ENCODE measurements around the gene RRP7A. TPM values are rescaled to one million over a fixed set of nuclear protein-coding genes. Genes with fewer than 3 reads are reported as not detected.

RRP7A gene
- total RNA-seq, 1 experiment from 2014 or later = 50.2 TPM

DNA sequence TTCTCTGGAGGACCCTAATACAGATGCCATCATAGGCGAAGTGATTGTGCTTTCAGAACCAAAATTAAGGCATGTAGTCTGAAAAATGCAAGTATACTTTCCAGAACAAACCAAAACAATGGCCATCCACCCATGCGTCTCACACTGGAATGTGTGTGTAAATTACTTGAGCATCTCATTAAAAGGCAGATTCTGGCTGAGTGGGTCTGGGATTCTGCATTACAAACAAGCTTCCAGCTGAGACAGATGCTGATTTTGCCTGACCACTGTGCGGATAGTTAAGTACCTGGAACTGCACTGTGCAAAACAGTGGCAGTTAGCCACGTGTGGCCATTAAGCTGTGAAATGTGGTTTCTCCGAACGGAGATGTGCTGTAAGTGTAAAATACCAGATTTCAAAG lies 26.2 kb downstream of the RRP7A start:
- ChIA-PET POLR2A (ENCODE audit: unreplicated experiment) (no interaction called here), CTCF (no interaction called here)
- Histone ChIP-seq H3K79me2 (ENCODE audit: low read length) (no peaks in the 10 kb centered on the region), H3K27ac (ENCODE audit: low read length) (no peak overlapping the region), H3F3A (ENCODE audit: low read length, unreplicated experiment) (no peaks in the 10 kb centered on the region), H3K4me2 (ENCODE audit: low read length) (no peak overlapping the region), H3K4me3 (ENCODE audit: low read length) (no peak overlapping the region), H4K20me1 (ENCODE audit: low read length) (no peaks in the 10 kb centered on the region), H3K9me2 (replicated peaks; ENCODE audit: low read length) (no peaks in the 10 kb centered on the region), H3K36me3 (ENCODE audit: low read depth, low read length) (no peaks in the 10 kb centered on the region), H3K27me3 (ENCODE audit: low read length) (no peaks in the 10 kb centered on the region), H3K9ac (ENCODE audit: low read length) (no peak overlapping the region), H2AFZ (ENCODE audit: low read length) (no peak overlapping the region), H3K4me1 (ENCODE audit: insufficient read depth, low read length) (0 out of 2 replicates have a peak, but pooled peaks cover 4% of the 10 kb centered on the region), H3K9me3 (ENCODE audit: low read length) (no peaks in the 10 kb centered on the region)
- TF ChIP-seq EZH2 (IDR thresholded peaks at IDR 0.05; ENCODE audit: low read length, unreplicated experiment) (no peak), EZH2phosphoT487 (IDR thresholded peaks at IDR 0.05; ENCODE audit: borderline replicate concordance, low read length) (no peak)
- TF ChIP-seq, protein P1, sequence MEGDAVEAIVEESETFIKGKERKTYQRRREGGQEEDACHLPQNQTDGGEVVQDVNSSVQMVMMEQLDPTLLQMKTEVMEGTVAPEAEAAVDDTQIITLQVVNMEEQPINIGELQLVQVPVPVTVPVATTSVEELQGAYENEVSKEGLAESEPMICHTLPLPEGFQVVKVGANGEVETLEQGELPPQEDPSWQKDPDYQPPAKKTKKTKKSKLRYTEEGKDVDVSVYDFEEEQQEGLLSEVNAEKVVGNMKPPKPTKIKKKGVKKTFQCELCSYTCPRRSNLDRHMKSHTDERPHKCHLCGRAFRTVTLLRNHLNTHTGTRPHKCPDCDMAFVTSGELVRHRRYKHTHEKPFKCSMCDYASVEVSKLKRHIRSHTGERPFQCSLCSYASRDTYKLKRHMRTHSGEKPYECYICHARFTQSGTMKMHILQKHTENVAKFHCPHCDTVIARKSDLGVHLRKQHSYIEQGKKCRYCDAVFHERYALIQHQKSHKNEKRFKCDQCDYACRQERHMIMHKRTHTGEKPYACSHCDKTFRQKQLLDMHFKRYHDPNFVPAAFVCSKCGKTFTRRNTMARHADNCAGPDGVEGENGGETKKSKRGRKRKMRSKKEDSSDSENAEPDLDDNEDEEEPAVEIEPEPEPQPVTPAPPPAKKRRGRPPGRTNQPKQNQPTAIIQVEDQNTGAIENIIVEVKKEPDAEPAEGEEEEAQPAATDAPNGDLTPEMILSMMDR (conservative IDR thresholded peaks at IDR 0.05; ENCODE audit: low read depth, low read length) = no peak
- ATAC-seq (no peak), DNase-seq (no peak)
- BruUV-seq (replicated peaks) = no TSS peak
- intact Hi-C loops (cut with micrococcal nuclease) = no loop called here

DNA sequence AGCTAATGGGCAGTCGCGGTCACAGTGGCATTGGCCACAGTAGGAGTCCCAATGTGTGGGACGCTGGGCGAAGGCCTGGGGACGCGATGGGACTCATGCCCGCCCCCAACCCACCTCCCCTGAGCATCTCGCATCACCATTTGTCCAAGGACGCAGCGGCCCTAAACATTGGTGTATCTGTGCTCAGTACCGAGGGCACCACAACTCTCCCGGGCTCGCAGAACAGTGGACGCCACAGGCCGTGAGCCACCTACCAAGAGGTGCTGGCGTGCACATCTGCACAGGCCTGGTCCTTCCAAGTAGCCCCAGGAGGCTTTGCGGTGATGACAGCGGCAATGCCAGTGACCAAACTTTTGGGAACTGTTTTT lies 27.3 kb downstream of the RRP7A start:
- TF ChIP-seq, protein P1 (conservative IDR thresholded peaks at IDR 0.05; ENCODE audit: low read depth, low read length) = no peak
- TF ChIP-seq EZH2phosphoT487 (IDR thresholded peaks at IDR 0.05; ENCODE audit: borderline replicate concordance, low read length) = no peak
- TF ChIP-seq EZH2 (IDR thresholded peaks at IDR 0.05; ENCODE audit: low read length, unreplicated experiment) = no peak
- H3K79me2 ChIP-seq (ENCODE audit: low read length) = no peaks in the 10 kb centered on the region
- no peaks in the 10 kb centered on the region for H3K9me3 ChIP-seq (ENCODE audit: low read length)
- no peaks in the 10 kb centered on the region for H3K36me3 ChIP-seq (ENCODE audit: low read depth, low read length)
- intact Hi-C loops (cut with micrococcal nuclease) = no loop called here
- CTCF ChIA-PET = no interaction called here
- no peak overlapping the region for H3K27ac ChIP-seq (ENCODE audit: low read length)
- H2AFZ ChIP-seq (ENCODE audit: low read length) = no peak overlapping the region
- no peaks in the 10 kb centered on the region for H3F3A ChIP-seq (ENCODE audit: low read length, unreplicated experiment)
- ATAC-seq = no peak
- no peak overlapping the region for H3K9ac ChIP-seq (ENCODE audit: low read length)
- H4K20me1 ChIP-seq (ENCODE audit: low read length) = no peaks in the 10 kb centered on the region
- no peaks in the 10 kb centered on the region for H3K27me3 ChIP-seq (ENCODE audit: low read length)
- DNase-seq = no peak
- no peak overlapping the region for H3K4me2 ChIP-seq (ENCODE audit: low read length)
- no peaks in the 10 kb centered on the region for H3K9me2 ChIP-seq (replicated peaks; ENCODE audit: low read length)
- POLR2A ChIA-PET (ENCODE audit: unreplicated experiment) = no interaction called here
- H3K4me3 ChIP-seq (ENCODE audit: low read length) = no peak overlapping the region
- no TSS peak for BruUV-seq (replicated peaks)
- no peaks in the 10 kb centered on the region for H3K4me1 ChIP-seq (ENCODE audit: insufficient read depth, low read length)

DNA sequence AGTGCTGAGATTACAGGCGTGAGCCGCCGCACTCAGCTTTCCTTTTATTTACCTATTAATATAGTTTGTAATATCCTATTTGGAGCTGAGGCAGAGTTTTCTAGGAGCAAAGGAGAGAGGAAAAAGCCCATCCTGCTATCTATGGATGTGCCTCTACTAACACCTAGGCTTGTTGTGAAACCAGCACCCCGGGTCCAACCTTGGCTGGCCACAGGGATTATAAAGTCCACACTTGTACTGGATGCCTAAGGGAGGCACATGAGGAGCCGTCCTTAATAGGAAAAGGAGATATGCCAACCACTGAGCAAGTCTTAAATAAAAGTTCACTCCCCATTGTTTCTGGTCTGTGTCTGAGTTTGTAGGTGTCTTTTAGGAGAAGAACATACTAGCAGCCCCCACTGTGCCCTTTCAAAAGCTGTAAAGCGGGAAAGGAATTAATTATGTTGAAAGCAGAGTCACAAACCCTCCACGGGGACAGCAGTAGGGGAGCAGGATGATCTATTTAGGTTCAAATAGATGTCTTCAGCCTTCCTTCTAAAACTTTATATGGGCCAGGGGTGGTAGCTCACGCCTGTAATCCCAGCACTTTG lies 29.3 kb downstream of the RRP7A start:
- Histone ChIP-seq H3K9me2 (replicated peaks; ENCODE audit: low read length) (no peaks in the 10 kb centered on the region), H3K4me1 (ENCODE audit: insufficient read depth, low read length) (no peaks in the 10 kb centered on the region), H3K4me3 (ENCODE audit: low read length) (no peak overlapping the region), H3K36me3 (ENCODE audit: low read depth, low read length) (no peaks in the 10 kb centered on the region), H3K27ac (ENCODE audit: low read length) (no peak overlapping the region), H3K9ac (ENCODE audit: low read length) (no peak overlapping the region), H3K9me3 (ENCODE audit: low read length) (no peaks in the 10 kb centered on the region), H3K79me2 (ENCODE audit: low read length) (no peaks in the 10 kb centered on the region), H2AFZ (ENCODE audit: low read length) (no peak overlapping the region), H3K27me3 (ENCODE audit: low read length) (no peaks in the 10 kb centered on the region), H3F3A (ENCODE audit: low read length, unreplicated experiment) (no peaks in the 10 kb centered on the region), H4K20me1 (ENCODE audit: low read length) (no peaks in the 10 kb centered on the region), H3K4me2 (ENCODE audit: low read length) (no peak overlapping the region)
- BruUV-seq (replicated peaks) = no TSS peak
- intact Hi-C loops (cut with micrococcal nuclease) = no loop called here
- no peak for ATAC-seq
- DNase-seq = no peak
- no peak for TF ChIP-seq EZH2 (IDR thresholded peaks at IDR 0.05; ENCODE audit: low read length, unreplicated experiment)
- no peak for TF ChIP-seq EZH2phosphoT487 (IDR thresholded peaks at IDR 0.05; ENCODE audit: borderline replicate concordance, low read length)
- TF ChIP-seq, protein P1 (conservative IDR thresholded peaks at IDR 0.05; ENCODE audit: low read depth, low read length) = no peak
- POLR2A ChIA-PET (ENCODE audit: unreplicated experiment) = no interaction called here
- CTCF ChIA-PET = no interaction called here

Measured in PC-3 (cell line).